Smooth muscle cell (in vitro differentiated cells): ENCODE measurements around the gene NUP205. TPM values are rescaled to one million over a fixed set of nuclear protein-coding genes. Genes with fewer than 3 reads are reported as not detected.

Experiments
- DNase-seq: peaks from one replicate; lab custom pipeline; 2025; ENCODE audit not compliant: unreplicated experiment; lab: John Stamatoyannopoulos, UW
- H2AFZ ChIP-seq: fragments of 200-600 bp; sonication (generic); 2 replicates; pipeline ENCODE4 v1.6.0; 2016; ENCODE audit warnings: antibody characterized with exemption, low read depth, mild to moderate bottlenecking
- H3F3A ChIP-seq: fragments of 200-600 bp; sonication (generic); 2 replicates; pipeline ENCODE4 v1.6.0; 2017; ENCODE audit warnings: antibody characterized with exemption, low read depth
- H3K27ac ChIP-seq: fragments of 200-600 bp; sonication (generic); 2 replicates; pipeline ENCODE4 v1.5.1; 2016; ENCODE audit warnings: low read depth, mild to moderate bottlenecking
- H3K27me3 ChIP-seq: fragments of 200-600 bp; sonication (generic); 2 replicates; pipeline ENCODE4 v1.6.1; 2016; ENCODE audit warnings: low read depth, mild to moderate bottlenecking
- H3K36me3 ChIP-seq: fragments of 200-600 bp; sonication (generic); 2 replicates; pipeline ENCODE4 v1.5.1; 2016; ENCODE audit warnings: low read depth
- H3K4me1 ChIP-seq: fragments of 200-600 bp; sonication (generic); 2 replicates; pipeline ENCODE4 v1.5.1; 2016; ENCODE audit warnings: low read depth
- H3K4me2 ChIP-seq: fragments of 200-600 bp; sonication (generic); 2 replicates; pipeline ENCODE4 v1.6.0; 2016; ENCODE audit warnings: mild to moderate bottlenecking
- H3K4me3 ChIP-seq: fragments of 200-600 bp; sonication (generic); 2 replicates; pipeline ENCODE4 v1.5.1; 2016; ENCODE audit warnings: mild to moderate bottlenecking
- H3K79me2 ChIP-seq: fragments of 200-600 bp; sonication (generic); 2 replicates; pipeline ENCODE4 v1.6.0; 2016; ENCODE audit warnings: low read depth, mild to moderate bottlenecking
- H3K9ac ChIP-seq: fragments of 200-600 bp; sonication (generic); 2 replicates; pipeline ENCODE4 v1.6.0; 2016; ENCODE audit warnings: low read depth
- H3K9me3 ChIP-seq: fragments of 200-600 bp; sonication (generic); replicated peaks from 2 replicates; pipeline ENCODE4 v1.5.1; 2016; ENCODE audit warnings: low read depth
- H4K20me1 ChIP-seq: fragments of 200-600 bp; sonication (generic); 2 replicates; pipeline ENCODE4 v1.6.0; 2016; ENCODE audit warnings: low read depth
- CTCF ChIP-seq: fragments of 200-600 bp; sonication (generic); IDR thresholded peaks from 2 replicates; pipeline ENCODE4 v1.5.1; 2017; ENCODE audit warnings: borderline replicate concordance, mild to moderate bottlenecking, antibody characterized with exemption; ENCODE audit not compliant: insufficient read depth, poor library complexity, severe bottlenecking
- whole genome bisulfite sequencing: methylation state at CpG from one replicate; pipeline ENCODE4 v1.1.7; 2016; ENCODE audit warnings: low lambda C conversion rate; 5-methylcytosine and 5-hydroxymethylcytosine counted together
- polyA plus RNA-seq: library from polyadenylated mRNA; unstranded; fragments of >200 nt; fragmentation: Nextera tagmentation; extraction: Ambion mirVana; gene quantifications from 2 replicates; pipeline ENCODE4 v1.2.1, GENCODE V29; 2016
- total RNA-seq: library from RNA; depleted of rRNA; stranded (reverse); fragments of >200 nt; gene quantifications from 2 replicates; pipeline ENCODE4 v1.2.3, GENCODE V29; 2014

NUP205 gene
- total and polyA plus RNA-seq, 2 experiments from 2014 or later: 17.3 to 69.6 TPM

- TF ChIP-seq CTCF: no peak
- H2AFZ ChIP-seq: no peak overlapping the region
- no peak overlapping the region for H3K4me2 ChIP-seq
- no peaks in the 10 kb centered on the region for H3K79me2 ChIP-seq
- no peak overlapping the region for H3K27ac ChIP-seq
- no peaks in the 10 kb centered on the region for H3K9me3 ChIP-seq
- H3K36me3 ChIP-seq: no peaks in the 10 kb centered on the region
- DNase-seq: no peak
- H3K9ac ChIP-seq: no peak overlapping the region
- H4K20me1 ChIP-seq: no peaks in the 10 kb centered on the region
- H3K4me1 ChIP-seq: no peaks in the 10 kb centered on the region
- 89% methylated on average over 3 of the region's 3 CpGs for WGBS
- no peak overlapping the region for H3K4me3 ChIP-seq
- H3K27me3 ChIP-seq: no peaks in the 10 kb centered on the region
- H3F3A ChIP-seq: no peaks in the 10 kb centered on the region
These were observed 30.7 kb upstream of the NUP205 start for GRCh38 chr7:135527025-135527424.

- Histone ChIP-seq H3K27me3 (no peaks in the 10 kb centered on the region), H2AFZ (no peak overlapping the region), H4K20me1 (no peaks in the 10 kb centered on the region), H3F3A (no peaks in the 10 kb centered on the region), H3K4me3 (no peak overlapping the region), H3K9me3 (no peaks in the 10 kb centered on the region), H3K79me2 (no peaks in the 10 kb centered on the region), H3K27ac (no peak overlapping the region), H3K4me2 (no peak overlapping the region), H3K9ac (no peak overlapping the region), H3K36me3 (no peaks in the 10 kb centered on the region), H3K4me1 (peaks cover 4% of the 10 kb centered on the region)
- DNase-seq: no peak
- 85% methylated on average over 7 of the region's 7 CpGs for WGBS
- no peak for TF ChIP-seq CTCF
These were observed 21.6 kb upstream of the NUP205 start for GRCh38 chr7:135536150-135536549.

GRCh38 chr7:135537453-135537852 is 20.3 kb upstream of the NUP205 start:
- WGBS: 97% methylated on average over 1 of the region's 1 CpG
- no peaks in the 10 kb centered on the region for H3F3A ChIP-seq
- no peak overlapping the region for H2AFZ ChIP-seq
- H3K27me3 ChIP-seq: no peaks in the 10 kb centered on the region
- H3K9me3 ChIP-seq: no peaks in the 10 kb centered on the region
- peaks cover 4% of the 10 kb centered on the region for H3K4me1 ChIP-seq
- no peaks in the 10 kb centered on the region for H3K36me3 ChIP-seq
- H3K4me3 ChIP-seq: no peak overlapping the region
- no peaks in the 10 kb centered on the region for H3K79me2 ChIP-seq
- no peaks in the 10 kb centered on the region for H4K20me1 ChIP-seq
- no peak overlapping the region for H3K9ac ChIP-seq
- no peak overlapping the region for H3K4me2 ChIP-seq
- H3K27ac ChIP-seq: no peak overlapping the region
- TF ChIP-seq CTCF: no peak
- DNase-seq: no peak

- Histone ChIP-seq H3K9me3 (no peaks in the 10 kb centered on the region), H3F3A (no peaks in the 10 kb centered on the region), H3K27me3 (no peaks in the 10 kb centered on the region), H3K27ac (no peak overlapping the region), H4K20me1 (no peaks in the 10 kb centered on the region), H3K36me3 (no peaks in the 10 kb centered on the region), H3K4me2 (no peak overlapping the region), H3K9ac (no peak overlapping the region), H3K4me3 (no peak overlapping the region), H3K4me1 (peaks cover 4% of the 10 kb centered on the region), H2AFZ (no peak overlapping the region), H3K79me2 (no peaks in the 10 kb centered on the region)
- TF ChIP-seq CTCF: no peak
- no peak for DNase-seq
These were observed 19.8 kb upstream of the NUP205 start for GRCh38 chr7:135537905-135538304.
